ENCODE data around the gene FAM174B.

Gene FAM174B

GRCh38 chr15:92583096-92584034 is 72.2 kb downstream of the FAM174B start:
- H3K36me3 ChIP-seq (ENCODE audit: control insufficient read depth, low read depth, low read length): no peaks in the 10 kb centered on the region
- no peak overlapping the region for H3K4me3 ChIP-seq (ENCODE audit: low read length)
- no peak overlapping the region for H3K9ac ChIP-seq (ENCODE audit: low read length)
- H3K4me1 ChIP-seq (ENCODE audit: control insufficient read depth, low read depth, low read length): no peaks in the 10 kb centered on the region
- no peak overlapping the region for H3K27ac ChIP-seq (ENCODE audit: low read length)
- no peaks in the 10 kb centered on the region for H3K27me3 ChIP-seq (ENCODE audit: control insufficient read depth, insufficient read depth, low read length)
- no peaks in the 10 kb centered on the region for H3K9me3 ChIP-seq (ENCODE audit: control insufficient read depth, low read depth, low read length)

DNA sequence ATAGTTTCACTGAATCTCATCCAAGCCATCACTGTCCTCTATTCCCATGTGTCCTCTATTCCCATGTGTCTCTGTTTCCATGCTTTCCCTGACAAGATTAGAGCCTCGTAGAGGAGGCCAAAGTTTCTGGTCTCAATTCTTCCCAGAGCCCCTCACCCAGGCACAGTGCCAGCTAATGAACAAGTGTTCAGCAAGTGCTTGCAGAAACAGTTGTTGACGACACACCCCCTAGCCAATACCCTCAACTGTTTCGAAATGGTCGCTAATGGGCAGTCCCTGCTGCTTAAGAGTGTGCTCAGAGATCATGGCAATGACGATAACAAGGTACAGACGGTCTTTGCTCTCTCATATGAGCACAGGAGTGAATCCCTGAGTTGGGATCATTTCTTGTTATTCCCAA is 73.4 kb downstream of the FAM174B start:
- H3K9me3 ChIP-seq (ENCODE audit: control insufficient read depth, low read depth, low read length): no peaks in the 10 kb centered on the region
- no peak overlapping the region for H3K4me3 ChIP-seq (ENCODE audit: low read length)
- no peak overlapping the region for H3K9ac ChIP-seq (ENCODE audit: low read length)
- no peaks in the 10 kb centered on the region for H3K4me1 ChIP-seq (ENCODE audit: control insufficient read depth, low read depth, low read length)
- H3K27me3 ChIP-seq (ENCODE audit: control insufficient read depth, insufficient read depth, low read length): no peaks in the 10 kb centered on the region
- H3K27ac ChIP-seq (ENCODE audit: low read length): no peak overlapping the region
- H3K36me3 ChIP-seq (ENCODE audit: control insufficient read depth, low read depth, low read length): no peaks in the 10 kb centered on the region

DNA sequence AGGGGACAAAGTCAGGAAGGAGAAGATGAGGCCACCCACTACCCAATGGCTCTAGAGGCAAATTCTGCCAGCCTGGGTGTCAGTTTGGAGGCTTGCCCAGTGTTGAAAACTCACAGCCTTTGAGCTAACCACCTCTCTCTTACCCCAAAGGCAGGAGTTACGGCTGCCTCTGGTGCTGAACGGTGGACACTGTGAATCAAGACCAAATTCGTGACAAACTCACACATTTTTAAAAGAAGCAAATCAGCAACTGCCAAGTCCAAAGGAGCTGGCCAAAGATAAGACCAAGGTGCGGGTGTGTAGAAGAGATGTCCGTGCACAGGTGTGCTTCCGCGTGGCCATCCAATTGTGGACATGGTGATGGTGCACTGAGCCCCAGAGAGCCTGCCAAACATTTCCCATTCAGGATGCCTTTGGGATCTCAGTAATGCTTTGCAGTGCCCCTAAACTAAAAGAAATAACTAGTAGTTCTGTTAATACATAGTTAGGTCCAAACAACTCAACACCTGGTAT is 74.6 kb downstream of the FAM174B start:
- Histone ChIP-seq H3K27ac (ENCODE audit: low read length) (no peak overlapping the region), H3K4me3 (ENCODE audit: low read length) (no peak overlapping the region), H3K4me1 (ENCODE audit: control insufficient read depth, low read depth, low read length) (no peaks in the 10 kb centered on the region), H3K9ac (ENCODE audit: low read length) (no peak overlapping the region), H3K9me3 (ENCODE audit: control insufficient read depth, low read depth, low read length) (no peaks in the 10 kb centered on the region), H3K36me3 (ENCODE audit: control insufficient read depth, low read depth, low read length) (no peaks in the 10 kb centered on the region), H3K27me3 (ENCODE audit: control insufficient read depth, insufficient read depth, low read length) (no peaks in the 10 kb centered on the region)

DNA sequence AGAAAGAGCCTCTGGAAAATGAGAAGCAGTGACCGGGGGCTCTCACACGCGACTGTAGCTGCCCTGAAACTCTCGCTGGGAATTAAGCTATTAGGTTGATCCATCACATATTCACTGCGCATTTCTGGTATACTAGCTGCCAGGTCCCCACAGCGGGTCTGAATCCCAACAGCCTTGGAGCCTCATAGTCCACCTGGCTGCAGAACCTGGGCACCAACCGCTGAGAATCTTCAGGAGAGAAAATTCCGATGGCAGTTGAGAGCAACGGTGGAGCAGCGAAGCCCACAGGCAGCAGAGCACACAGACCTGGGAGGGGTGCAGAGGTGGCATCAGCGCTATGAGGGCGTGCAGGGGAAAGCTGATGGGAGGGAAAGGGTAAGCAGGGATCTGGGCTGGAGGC is 75.1 kb downstream of the FAM174B start:
- Histone ChIP-seq H3K27me3 (ENCODE audit: control insufficient read depth, insufficient read depth, low read length) (no peaks in the 10 kb centered on the region), H3K4me1 (ENCODE audit: control insufficient read depth, low read depth, low read length) (no peaks in the 10 kb centered on the region), H3K36me3 (ENCODE audit: control insufficient read depth, low read depth, low read length) (no peaks in the 10 kb centered on the region), H3K27ac (ENCODE audit: low read length) (no peak overlapping the region), H3K4me3 (ENCODE audit: low read length) (no peak overlapping the region), H3K9ac (ENCODE audit: low read length) (no peak overlapping the region), H3K9me3 (ENCODE audit: control insufficient read depth, low read depth, low read length) (no peaks in the 10 kb centered on the region)

- no peaks in the 10 kb centered on the region for H3K9me3 ChIP-seq (ENCODE audit: control insufficient read depth, low read depth, low read length)
- H3K36me3 ChIP-seq (ENCODE audit: control insufficient read depth, low read depth, low read length): no peaks in the 10 kb centered on the region
- H3K27ac ChIP-seq (ENCODE audit: low read length): no peak overlapping the region
- no peak overlapping the region for H3K4me3 ChIP-seq (ENCODE audit: low read length)
- H3K27me3 ChIP-seq (ENCODE audit: control insufficient read depth, insufficient read depth, low read length): no peaks in the 10 kb centered on the region
- H3K9ac ChIP-seq (ENCODE audit: low read length): no peak overlapping the region
- no peaks in the 10 kb centered on the region for H3K4me1 ChIP-seq (ENCODE audit: control insufficient read depth, low read depth, low read length)
Measured at GRCh38 chr15:92579931-92580470, 75.6 kb downstream of the FAM174B start.

DNA sequence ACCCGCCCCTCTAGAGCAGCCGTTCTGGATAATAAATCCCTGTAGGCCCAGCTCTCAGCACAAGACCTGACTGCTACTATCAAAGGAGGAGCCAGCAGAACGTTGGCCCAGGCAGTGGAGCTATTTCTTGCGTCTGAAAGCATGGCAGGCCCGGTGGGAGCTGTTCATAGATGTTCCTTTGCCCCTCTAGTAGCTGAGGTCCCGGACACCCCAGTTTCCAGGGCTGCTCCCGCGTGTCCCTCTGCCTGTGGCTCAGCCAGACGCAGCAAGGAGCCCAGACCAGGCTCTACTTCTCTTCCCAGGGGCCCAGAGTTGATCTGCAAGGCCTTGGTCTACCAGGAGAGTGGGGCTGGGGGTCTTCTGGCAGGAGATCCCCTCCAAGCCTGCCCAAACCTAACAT is 76.1 kb downstream of the FAM174B start:
- Histone ChIP-seq H3K4me3 (ENCODE audit: low read length) (no peak overlapping the region), H3K9ac (ENCODE audit: low read length) (no peak overlapping the region), H3K4me1 (ENCODE audit: control insufficient read depth, low read depth, low read length) (no peaks in the 10 kb centered on the region), H3K9me3 (ENCODE audit: control insufficient read depth, low read depth, low read length) (no peaks in the 10 kb centered on the region), H3K27ac (ENCODE audit: low read length) (no peak overlapping the region), H3K27me3 (ENCODE audit: control insufficient read depth, insufficient read depth, low read length) (no peaks in the 10 kb centered on the region), H3K36me3 (ENCODE audit: control insufficient read depth, low read depth, low read length) (no peaks in the 10 kb centered on the region)

DNA sequence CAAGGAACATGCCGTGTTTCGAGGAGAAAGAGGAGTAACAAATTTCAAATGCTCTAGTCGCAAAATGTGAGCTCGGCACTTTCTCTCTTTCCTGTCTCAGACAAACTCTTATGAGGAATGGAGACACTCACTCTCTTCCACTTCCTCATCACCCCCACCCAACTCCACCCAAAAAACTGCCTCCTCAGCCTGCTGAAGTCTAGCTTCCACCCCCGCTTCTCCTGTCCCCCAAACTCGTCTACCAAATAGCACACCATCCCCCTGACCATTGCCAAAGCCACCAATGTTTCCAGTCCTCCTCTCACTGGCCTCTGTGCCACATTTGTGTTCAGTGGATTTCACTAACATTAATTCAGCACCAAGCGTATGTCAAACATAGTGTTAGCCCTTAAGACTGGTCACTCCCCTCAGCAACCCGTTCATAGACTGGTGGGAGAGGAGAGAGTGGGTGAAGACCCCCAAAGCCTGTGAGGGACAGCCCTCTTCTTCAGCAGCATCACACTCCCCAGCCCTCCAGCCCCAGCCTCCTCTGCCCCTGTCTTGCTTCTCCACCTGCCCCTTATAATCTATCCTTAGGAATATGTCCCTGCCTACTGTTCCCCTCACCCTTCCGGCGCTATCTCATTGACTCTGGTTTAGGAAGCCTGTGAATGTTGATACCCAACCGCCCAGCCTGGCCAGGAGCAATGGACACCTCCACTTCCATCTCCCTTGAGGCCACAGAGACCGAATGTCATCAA is 77.3 kb downstream of the FAM174B start:
- Histone ChIP-seq H3K36me3 (ENCODE audit: control insufficient read depth, low read depth, low read length) (no peaks in the 10 kb centered on the region), H3K4me1 (ENCODE audit: control insufficient read depth, low read depth, low read length) (no peaks in the 10 kb centered on the region), H3K9me3 (ENCODE audit: control insufficient read depth, low read depth, low read length) (no peaks in the 10 kb centered on the region), H3K27me3 (ENCODE audit: control insufficient read depth, insufficient read depth, low read length) (no peaks in the 10 kb centered on the region), H3K4me3 (ENCODE audit: low read length) (no peak overlapping the region), H3K9ac (ENCODE audit: low read length) (no peak overlapping the region), H3K27ac (ENCODE audit: low read length) (no peak overlapping the region)

- Histone ChIP-seq H3K27ac (ENCODE audit: low read length) (no peak overlapping the region), H3K27me3 (ENCODE audit: control insufficient read depth, insufficient read depth, low read length) (no peaks in the 10 kb centered on the region), H3K4me3 (ENCODE audit: low read length) (no peak overlapping the region), H3K9me3 (ENCODE audit: control insufficient read depth, low read depth, low read length) (no peaks in the 10 kb centered on the region), H3K36me3 (ENCODE audit: control insufficient read depth, low read depth, low read length) (no peaks in the 10 kb centered on the region), H3K4me1 (ENCODE audit: control insufficient read depth, low read depth, low read length) (no peaks in the 10 kb centered on the region), H3K9ac (ENCODE audit: low read length) (no peak overlapping the region)
Measured at GRCh38 chr15:92576597-92577200, 78.9 kb downstream of the FAM174B start.

GRCh38 chr15:92574566-92574965 is 81.0 kb downstream of the FAM174B start:
- no peaks in the 10 kb centered on the region for H3K4me1 ChIP-seq (ENCODE audit: control insufficient read depth, low read depth, low read length)
- H3K4me3 ChIP-seq (ENCODE audit: low read length): no peak overlapping the region
- no peaks in the 10 kb centered on the region for H3K9me3 ChIP-seq (ENCODE audit: control insufficient read depth, low read depth, low read length)
- H3K27ac ChIP-seq (ENCODE audit: low read length): no peak overlapping the region
- no peak overlapping the region for H3K9ac ChIP-seq (ENCODE audit: low read length)
- H3K36me3 ChIP-seq (ENCODE audit: control insufficient read depth, low read depth, low read length): no peaks in the 10 kb centered on the region
- H3K27me3 ChIP-seq (ENCODE audit: control insufficient read depth, insufficient read depth, low read length): no peaks in the 10 kb centered on the region

DNA sequence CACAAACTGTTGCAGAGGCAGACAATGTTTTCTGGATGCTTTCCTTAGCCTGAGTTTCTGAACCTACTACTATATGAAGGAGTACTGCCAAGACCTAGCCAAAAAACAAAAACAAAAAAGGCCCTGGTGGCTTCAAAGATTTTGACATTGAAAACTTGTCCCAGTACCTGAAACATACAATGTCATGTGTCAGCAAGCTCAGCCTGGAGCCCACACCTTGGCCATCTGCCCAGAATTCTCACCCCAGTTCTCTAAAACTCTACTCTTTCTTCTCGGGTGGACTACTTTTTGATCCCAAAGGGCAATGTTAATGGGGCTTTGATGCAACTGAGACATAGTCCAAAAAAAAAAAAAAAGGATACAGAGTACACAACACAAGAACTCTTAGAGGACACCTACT is 81.4 kb downstream of the FAM174B start:
- Histone ChIP-seq H3K27ac (ENCODE audit: low read length) (no peak overlapping the region), H3K36me3 (ENCODE audit: control insufficient read depth, low read depth, low read length) (no peaks in the 10 kb centered on the region), H3K4me1 (ENCODE audit: control insufficient read depth, low read depth, low read length) (no peaks in the 10 kb centered on the region), H3K4me3 (ENCODE audit: low read length) (no peak overlapping the region), H3K9me3 (ENCODE audit: control insufficient read depth, low read depth, low read length) (no peaks in the 10 kb centered on the region), H3K27me3 (ENCODE audit: control insufficient read depth, insufficient read depth, low read length) (no peaks in the 10 kb centered on the region), H3K9ac (ENCODE audit: low read length) (no peak overlapping the region)

GRCh38 chr15:92571824-92572223 is 83.8 kb downstream of the FAM174B start:
- Histone ChIP-seq H3K27ac (ENCODE audit: low read length) (no peak overlapping the region), H3K9me3 (ENCODE audit: control insufficient read depth, low read depth, low read length) (no peaks in the 10 kb centered on the region), H3K9ac (ENCODE audit: low read length) (no peak overlapping the region), H3K4me3 (ENCODE audit: low read length) (no peak overlapping the region), H3K36me3 (ENCODE audit: control insufficient read depth, low read depth, low read length) (no peaks in the 10 kb centered on the region), H3K27me3 (ENCODE audit: control insufficient read depth, insufficient read depth, low read length) (no peaks in the 10 kb centered on the region), H3K4me1 (ENCODE audit: control insufficient read depth, low read depth, low read length) (no peaks in the 10 kb centered on the region)

Data from iPS-18a (cell line).